Naive B cell (primary cell): Measurements from ENCODE around the gene CACNA1D. TPM values are rescaled to one million over a fixed set of nuclear protein-coding genes. Genes with fewer than 3 reads are reported as not detected.

ENCODE experiments used
- ATAC-seq, 2 donors: fragments of 150-1000 bp; cut with Tn5 transposase; 2 replicates each; pipeline ENCODE4 v1.10.0; 2021; ENCODE audit warnings: low read depth in 2 of 2, mild to moderate bottlenecking in 2 of 2, moderate library complexity in 2 of 2
- DNase-seq: peaks from one replicate; pipeline ENCODE4 v3.0.0; 2022
- H3K27ac Mint-ChIP-seq, 6 donors: one replicate each; pipeline ENCODE4 v1.8.0; 2020 to 2022; ENCODE audit warnings: mild to moderate bottlenecking in 6 of 6, mixed read lengths in 6 of 6, moderate library complexity in 5 of 6, inconsistent platforms in 2 of 6
- H3K27me3 Mint-ChIP-seq, 3 donors: one replicate each; pipeline ENCODE4 v1.8.0; 2021 to 2022; ENCODE audit warnings: mixed read lengths in 3 of 3, mild to moderate bottlenecking in 1 of 3
- H3K36me3 Mint-ChIP-seq, 2 donors: one replicate each; pipeline ENCODE4 v1.8.0; 2020 to 2022; ENCODE audit warnings: mixed read lengths in 2 of 2, inconsistent platforms in 1 of 2, mild to moderate bottlenecking in 1 of 2
- H3K4me1 Mint-ChIP-seq, 3 donors: one replicate each; pipeline ENCODE4 v1.8.0; 2020 to 2022; ENCODE audit warnings: mixed read lengths in 3 of 3, inconsistent platforms in 1 of 3, mild to moderate bottlenecking in 1 of 3, moderate library complexity in 1 of 3
- H3K4me3 Mint-ChIP-seq, 8 donors: one replicate each; pipeline ENCODE4 v1.8.0; 2020 to 2022; ENCODE audit warnings: mild to moderate bottlenecking in 8 of 8, mixed read lengths in 8 of 8, moderate library complexity in 8 of 8, inconsistent platforms in 2 of 8
- H3K9me3 Mint-ChIP-seq, 7 donors: one replicate each; pipeline ENCODE4 v1.8.0; 2020 to 2022; ENCODE audit warnings: mixed read lengths in 7 of 7, mild to moderate bottlenecking in 5 of 7, inconsistent platforms in 2 of 7, moderate library complexity in 1 of 7
- polyA plus RNA-seq, 6 donors: library from polyadenylated mRNA; unstranded; fragments of 300-500 nt; fragmentation: Illumina TruSeq; gene quantifications; one replicate each; pipeline ENCODE4 v1.2.3, GENCODE V29; 2021; ENCODE audit warnings: low read depth in 6 of 6

The CACNA1D gene
- polyA plus RNA-seq, 6 donors from 2014 or later, result not detected

DNA sequence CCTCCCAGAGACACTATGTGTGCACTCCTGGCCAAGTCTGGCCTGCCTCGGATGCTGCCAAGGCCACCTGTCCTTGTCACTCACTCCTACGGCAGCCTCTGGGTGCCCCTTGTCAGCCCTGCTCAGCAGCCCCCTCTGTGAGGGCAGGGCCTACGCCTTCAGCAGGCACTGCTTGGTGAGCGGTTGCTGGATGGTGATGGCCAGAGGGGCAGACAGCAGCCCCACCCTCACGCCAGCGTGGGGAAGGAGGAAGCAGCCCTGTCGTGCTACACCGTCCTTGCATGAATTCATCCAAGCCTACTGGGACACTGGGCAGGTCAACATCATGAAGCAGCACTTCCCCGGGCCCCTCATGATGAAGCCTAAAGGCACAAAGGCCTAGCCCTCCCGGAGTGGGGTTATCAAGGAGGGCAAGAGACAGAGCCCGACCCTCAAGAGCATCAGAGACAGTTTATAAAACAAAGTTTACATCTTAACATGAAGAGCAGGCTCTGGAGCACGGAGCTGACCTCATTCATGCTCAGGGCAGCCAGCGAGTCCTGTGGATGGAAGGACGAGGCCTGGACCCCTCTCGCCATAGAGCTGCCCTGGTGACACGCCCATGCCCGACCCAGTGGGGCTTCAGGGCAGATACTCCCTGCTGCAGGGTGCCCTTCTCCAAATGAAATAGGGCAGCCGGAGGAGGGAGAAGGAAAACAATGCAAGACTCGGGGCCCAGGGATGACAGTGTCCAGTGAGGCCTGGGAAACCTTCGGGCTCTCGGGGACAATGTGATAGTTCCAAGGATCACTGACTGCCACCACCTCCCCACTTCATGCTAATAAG lies 326.6 kb downstream of the CACNA1D start:
- H3K4me3 Mint-ChIP-seq, result peak overlapping the region in 1 of 8 donors; percentile 47
- ATAC-seq (no peak), DNase-seq (no peak)
- no peaks in the 10 kb centered on the region for H3K36me3 Mint-ChIP-seq
- peaks cover 0 to 2% (median 0%) of the 10 kb centered on the region in 7 donors for H3K9me3 Mint-ChIP-seq
- H3K27me3 Mint-ChIP-seq, result peaks cover 4 to 26% (median 6%) of the 10 kb centered on the region in 3 donors
- peaks cover 0 to 3% (median 0%) of the 10 kb centered on the region in 3 donors for H3K4me1 Mint-ChIP-seq
- no peak overlapping the region for H3K27ac Mint-ChIP-seq

DNA sequence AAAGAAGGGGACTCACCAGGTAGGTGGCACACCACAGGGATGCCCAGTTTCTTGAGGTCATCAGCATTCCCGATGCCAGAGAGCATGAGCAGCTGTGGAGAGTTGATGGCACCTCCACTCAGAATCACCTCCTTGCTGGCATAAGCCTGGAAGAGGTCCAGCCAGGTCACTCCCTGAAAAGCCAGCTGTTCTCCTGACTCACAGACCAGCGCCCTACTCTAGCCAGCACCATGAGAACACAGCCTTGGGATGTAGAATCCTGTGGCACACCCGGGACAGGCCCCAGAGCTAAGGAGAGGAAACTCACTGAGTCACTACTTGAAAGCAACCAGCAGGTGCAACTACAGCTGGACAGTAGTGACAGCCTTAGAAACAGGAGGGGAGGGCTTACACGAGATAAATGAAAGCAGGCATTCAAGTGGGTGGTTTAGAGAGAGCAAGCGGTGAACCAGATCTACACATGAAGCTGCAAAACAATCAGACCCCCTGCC lies 327.3 kb downstream of the CACNA1D start:
- H3K4me1 Mint-ChIP-seq, result peaks cover 0 to 3% (median 0%) of the 10 kb centered on the region in 3 donors
- H3K27ac Mint-ChIP-seq, result no peak overlapping the region
- no peak overlapping the region for H3K4me3 Mint-ChIP-seq

DNA sequence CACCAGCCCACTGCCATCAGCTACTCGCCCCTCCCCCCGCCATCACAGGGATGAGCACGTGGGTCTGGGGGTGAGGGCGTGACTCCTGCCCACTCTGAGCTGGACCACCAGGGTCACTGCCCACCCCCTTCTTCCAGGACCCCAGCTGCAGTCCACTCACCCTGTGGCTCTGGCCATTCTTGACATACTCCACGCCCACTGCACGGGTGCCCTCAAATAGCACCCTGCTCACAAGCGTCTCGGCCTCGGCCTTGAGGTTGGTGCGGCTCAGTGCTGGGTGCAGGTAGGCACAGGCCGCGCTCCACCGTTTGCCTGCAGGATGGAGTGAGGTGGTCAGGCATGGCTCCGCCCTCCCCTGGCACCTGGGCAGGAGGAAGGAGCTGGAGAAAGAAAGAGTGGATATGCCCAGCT lies 327.9 kb downstream of the CACNA1D start:
- H3K36me3 Mint-ChIP-seq, result no peaks in the 10 kb centered on the region
- no peak overlapping the region for H3K27ac Mint-ChIP-seq
- peaks cover 4 to 25% (median 6%) of the 10 kb centered on the region in 3 donors for H3K27me3 Mint-ChIP-seq
- DNase-seq (no peak), ATAC-seq (no peak)
- peaks cover 0 to 2% (median 0%) of the 10 kb centered on the region in 7 donors for H3K9me3 Mint-ChIP-seq
- H3K4me1 Mint-ChIP-seq, result peaks cover 0 to 3% (median 0%) of the 10 kb centered on the region in 3 donors
- no peak overlapping the region for H3K4me3 Mint-ChIP-seq

More for the DNA sequence above, 327.3 kb downstream of the CACNA1D start:
- no peak for ATAC-seq
- Mint-ChIP-seq H3K27me3 (peaks cover 4 to 26% (median 6%) of the 10 kb centered on the region in 3 donors), H3K9me3 (peaks cover 0 to 2% (median 0%) of the 10 kb centered on the region in 7 donors), H3K36me3 (no peaks in the 10 kb centered on the region)
- DNase-seq, result no peak

DNA sequence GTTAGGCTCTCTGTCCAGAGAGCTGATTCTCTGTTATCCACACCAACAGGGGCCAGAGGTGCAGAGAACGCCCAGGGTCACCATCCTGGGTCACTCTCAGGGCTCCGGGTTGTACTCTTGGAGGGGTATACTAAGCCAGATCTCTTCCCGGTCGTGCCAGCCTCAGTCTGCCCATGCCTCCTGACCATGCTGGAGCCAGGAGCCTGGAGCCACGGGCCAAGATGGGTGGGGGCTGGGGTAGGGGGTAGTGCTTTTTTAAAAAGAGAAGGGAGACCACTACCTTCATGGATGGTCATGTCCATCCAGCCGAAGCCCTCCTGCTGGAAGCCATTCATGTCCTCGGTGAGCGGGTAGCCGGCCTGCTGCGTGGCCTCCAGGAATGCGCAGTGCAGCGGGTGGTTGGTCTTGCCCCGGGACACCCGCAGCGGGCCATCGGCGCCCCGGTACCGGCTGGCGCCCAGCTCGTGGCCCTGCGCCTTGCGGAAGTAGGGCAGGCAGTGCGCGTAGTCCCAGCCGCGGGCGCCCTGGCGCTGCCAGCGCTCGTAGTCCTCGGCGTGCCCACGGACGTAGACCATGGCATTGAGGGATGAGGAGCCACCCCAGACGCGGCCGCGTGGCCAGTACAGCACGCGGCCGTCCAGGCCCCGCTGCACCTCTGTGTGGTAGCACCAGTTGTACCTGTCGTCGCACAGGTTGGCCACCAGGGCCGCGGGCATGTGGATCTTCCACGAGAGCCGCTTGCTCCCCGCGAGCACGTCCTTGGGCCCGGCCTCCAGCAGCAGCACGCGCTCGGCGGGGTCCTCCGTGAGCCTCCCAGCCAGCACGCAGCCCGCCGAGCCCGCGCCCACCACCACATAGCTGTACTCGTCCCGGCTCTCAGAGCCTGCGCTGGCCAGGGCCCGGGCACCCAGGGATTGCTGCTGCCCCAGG lies 328.9 kb downstream of the CACNA1D start:
- H3K9me3 Mint-ChIP-seq, result peaks cover 0 to 2% (median 0%) of the 10 kb centered on the region in 7 donors
- H3K4me3 Mint-ChIP-seq, result no peak overlapping the region
- no peaks in the 10 kb centered on the region for H3K36me3 Mint-ChIP-seq
- peaks cover 0 to 16% (median 3%) of the 10 kb centered on the region in 3 donors for H3K27me3 Mint-ChIP-seq
- ATAC-seq (no peak), DNase-seq (no peak)
- H3K4me1 Mint-ChIP-seq, result peaks cover 0 to 3% (median 0%) of the 10 kb centered on the region in 3 donors
- no peak overlapping the region for H3K27ac Mint-ChIP-seq

DNA sequence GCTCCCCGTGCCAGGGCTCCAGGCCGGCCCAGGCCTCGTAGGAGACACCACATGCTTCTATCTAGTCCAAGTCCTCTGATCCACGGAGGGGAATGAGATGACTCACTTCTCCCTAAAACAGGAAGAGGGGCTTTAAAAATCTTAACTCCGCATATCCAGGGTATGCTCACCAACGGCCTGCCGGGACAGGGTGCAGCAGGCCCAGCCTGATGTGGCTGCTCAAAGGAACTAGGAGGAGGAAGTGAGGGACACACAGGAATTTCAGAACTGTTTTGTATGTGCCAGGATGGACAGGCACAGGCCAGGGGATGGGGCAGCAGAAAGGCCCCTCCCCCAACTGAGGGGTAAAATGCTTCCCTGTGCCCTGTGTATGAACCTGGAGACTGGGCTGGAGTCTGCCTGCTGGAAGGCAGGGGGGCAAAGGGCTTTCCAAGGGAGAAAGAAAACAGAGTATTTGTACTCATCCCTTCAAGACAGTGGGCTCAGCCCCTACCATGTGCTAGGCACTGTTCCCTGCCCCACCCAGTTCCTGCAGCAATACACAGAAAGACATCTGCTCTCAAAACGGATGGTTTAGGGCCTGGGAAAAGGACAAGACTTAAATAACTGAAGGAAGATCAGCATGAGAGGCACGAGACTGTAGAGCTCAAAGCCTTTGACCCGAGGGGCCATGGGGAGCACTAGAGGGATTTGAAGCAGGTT lies 329.7 kb downstream of the CACNA1D start:
- Mint-ChIP-seq H3K27me3 (peaks cover 0 to 16% (median 0%) of the 10 kb centered on the region in 3 donors), H3K4me1 (peaks cover 0 to 3% (median 0%) of the 10 kb centered on the region in 3 donors), H3K36me3 (no peaks in the 10 kb centered on the region), H3K4me3 (no peak overlapping the region), H3K9me3 (peaks cover 0 to 2% (median 0%) of the 10 kb centered on the region in 7 donors), H3K27ac (no peak overlapping the region)
- ATAC-seq, result no peak
- no peak for DNase-seq

DNA sequence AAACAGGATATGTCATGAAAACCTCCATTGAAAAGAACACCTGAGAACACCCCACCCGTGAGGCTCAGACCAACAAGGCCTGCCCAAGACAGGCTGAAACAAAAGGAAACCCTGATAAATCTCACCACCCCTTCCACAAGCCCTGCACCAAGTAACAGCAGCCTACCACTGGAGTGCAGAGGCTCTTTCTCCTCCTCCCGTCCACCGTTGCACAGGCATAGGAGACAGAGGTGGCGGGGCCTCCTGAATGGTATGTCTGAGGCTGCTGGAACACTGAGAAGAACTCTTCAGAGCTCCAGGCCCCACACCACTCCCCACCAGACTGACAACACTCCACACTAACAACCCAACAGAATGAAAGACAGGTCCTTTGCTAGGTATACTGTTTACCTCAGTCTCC lies 330.4 kb downstream of the CACNA1D start:
- H3K27ac Mint-ChIP-seq, result no peak overlapping the region
- ATAC-seq (no peak), DNase-seq (no peak)
- H3K4me1 Mint-ChIP-seq, result peaks cover 0 to 3% (median 0%) of the 10 kb centered on the region in 3 donors
- peaks cover 0 to 2% (median 0%) of the 10 kb centered on the region in 7 donors for H3K9me3 Mint-ChIP-seq
- peaks cover 0 to 13% (median 0%) of the 10 kb centered on the region in 3 donors for H3K27me3 Mint-ChIP-seq
- no peaks in the 10 kb centered on the region for H3K36me3 Mint-ChIP-seq
- H3K4me3 Mint-ChIP-seq, result no peak overlapping the region

DNA sequence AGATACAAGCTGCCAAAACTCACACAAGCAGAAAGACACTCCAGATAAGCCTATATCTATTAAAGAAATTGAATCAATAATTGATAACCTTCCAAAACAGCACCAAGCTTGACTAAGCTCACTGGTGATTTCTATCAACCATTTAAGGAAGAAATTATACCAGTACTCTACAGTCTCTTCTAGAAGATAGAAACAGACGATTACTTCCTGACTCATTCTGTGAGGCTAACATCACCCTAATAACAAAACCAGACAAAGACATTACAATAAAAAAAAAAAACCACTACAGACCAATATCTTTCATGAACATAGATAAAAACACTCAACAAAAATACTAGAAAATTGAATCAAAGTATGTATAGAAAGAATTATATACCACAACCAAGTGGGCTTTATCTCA lies 331.6 kb downstream of the CACNA1D start:
- H3K36me3 Mint-ChIP-seq, result no peaks in the 10 kb centered on the region
- peaks cover 0 to 3% (median 0%) of the 10 kb centered on the region in 3 donors for H3K4me1 Mint-ChIP-seq
- H3K9me3 Mint-ChIP-seq, result peaks cover 0 to 2% (median 0%) of the 10 kb centered on the region in 7 donors
- H3K27me3 Mint-ChIP-seq, result peaks cover 0 to 10% (median 0%) of the 10 kb centered on the region in 3 donors
- ATAC-seq (no peak), DNase-seq (no peak)
- H3K4me3 Mint-ChIP-seq, result no peak overlapping the region
- H3K27ac Mint-ChIP-seq, result no peak overlapping the region

DNA sequence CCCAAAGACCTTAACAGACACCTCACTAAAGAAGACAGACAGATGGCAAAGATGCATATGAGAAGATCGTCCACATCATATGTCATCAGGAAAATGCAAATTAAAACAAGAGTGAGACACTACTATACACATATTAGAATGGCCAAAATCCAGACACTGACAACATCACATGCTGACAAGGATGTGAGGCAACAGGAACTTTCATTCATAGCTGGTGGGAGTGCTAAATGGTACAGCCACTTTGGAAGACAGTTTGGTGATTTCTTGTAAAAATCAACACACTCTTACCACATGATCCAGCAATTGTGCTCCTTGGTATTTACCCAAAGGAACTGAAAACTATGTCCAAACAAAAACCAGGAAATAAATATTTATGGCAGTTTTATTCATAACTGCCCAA lies 334.2 kb downstream of the CACNA1D start:
- Mint-ChIP-seq H3K4me1 (no peaks in the 10 kb centered on the region), H3K36me3 (no peaks in the 10 kb centered on the region), H3K4me3 (no peak overlapping the region), H3K27ac (no peak overlapping the region), H3K27me3 (peaks cover 0 to 10% (median 0%) of the 10 kb centered on the region in 3 donors), H3K9me3 (peaks cover 0 to 2% (median 0%) of the 10 kb centered on the region in 7 donors)
- DNase-seq (no peak), ATAC-seq (no peak)

DNA sequence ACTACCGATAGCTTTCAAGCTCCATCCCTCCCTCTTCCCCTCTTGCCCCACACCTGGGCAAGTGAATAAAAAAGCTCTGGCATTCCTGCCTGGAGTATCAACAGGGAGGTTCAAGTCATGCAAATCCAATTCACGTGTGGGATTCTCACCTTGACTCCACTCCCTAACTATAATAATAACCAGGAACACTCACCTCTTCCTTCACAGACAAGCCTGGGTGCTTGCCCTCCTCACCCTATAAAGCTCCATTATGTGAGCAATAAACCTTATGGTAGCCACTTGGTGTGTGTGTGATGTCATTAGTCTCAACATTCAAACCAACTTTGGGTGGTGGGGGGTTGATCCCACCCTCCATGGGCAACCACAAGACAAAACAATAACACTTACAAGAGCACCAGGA lies 335.2 kb downstream of the CACNA1D start:
- no peak overlapping the region for H3K4me3 Mint-ChIP-seq
- peaks cover 0 to 2% (median 0%) of the 10 kb centered on the region in 7 donors for H3K9me3 Mint-ChIP-seq
- DNase-seq (no peak), ATAC-seq (no peak)
- no peaks in the 10 kb centered on the region for H3K36me3 Mint-ChIP-seq
- H3K27me3 Mint-ChIP-seq, result peaks cover 0 to 10% (median 0%) of the 10 kb centered on the region in 3 donors
- H3K4me1 Mint-ChIP-seq, result no peaks in the 10 kb centered on the region
- H3K27ac Mint-ChIP-seq, result no peak overlapping the region

DNA sequence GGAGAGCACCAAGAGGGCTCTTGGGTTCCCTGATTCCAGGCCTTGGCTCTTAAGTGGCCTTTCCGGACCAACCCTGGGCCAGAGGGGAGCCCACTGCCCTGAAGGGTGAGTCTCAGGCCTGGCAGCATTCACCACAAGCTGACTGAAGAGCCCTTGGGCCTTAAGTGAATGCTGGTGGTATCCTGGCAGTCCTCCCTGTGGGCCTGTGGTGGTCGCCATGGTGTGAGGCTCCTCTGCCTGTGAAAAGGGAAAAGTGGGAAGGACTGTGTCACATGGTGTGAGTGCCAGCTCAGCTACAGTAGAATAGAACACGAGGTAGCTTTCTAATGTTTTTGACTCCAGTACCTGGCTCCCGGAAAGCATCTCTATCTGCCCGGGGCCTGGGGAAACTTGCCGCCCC lies 336.5 kb downstream of the CACNA1D start:
- Mint-ChIP-seq H3K9me3 (no peaks in the 10 kb centered on the region), H3K4me1 (no peaks in the 10 kb centered on the region), H3K27ac (no peak overlapping the region), H3K27me3 (peaks cover 0 to under 1% (median 0%) of the 10 kb centered on the region in 3 donors), H3K4me3 (no peak overlapping the region), H3K36me3 (no peaks in the 10 kb centered on the region)
- no peak for DNase-seq
- ATAC-seq, result no peak

DNA sequence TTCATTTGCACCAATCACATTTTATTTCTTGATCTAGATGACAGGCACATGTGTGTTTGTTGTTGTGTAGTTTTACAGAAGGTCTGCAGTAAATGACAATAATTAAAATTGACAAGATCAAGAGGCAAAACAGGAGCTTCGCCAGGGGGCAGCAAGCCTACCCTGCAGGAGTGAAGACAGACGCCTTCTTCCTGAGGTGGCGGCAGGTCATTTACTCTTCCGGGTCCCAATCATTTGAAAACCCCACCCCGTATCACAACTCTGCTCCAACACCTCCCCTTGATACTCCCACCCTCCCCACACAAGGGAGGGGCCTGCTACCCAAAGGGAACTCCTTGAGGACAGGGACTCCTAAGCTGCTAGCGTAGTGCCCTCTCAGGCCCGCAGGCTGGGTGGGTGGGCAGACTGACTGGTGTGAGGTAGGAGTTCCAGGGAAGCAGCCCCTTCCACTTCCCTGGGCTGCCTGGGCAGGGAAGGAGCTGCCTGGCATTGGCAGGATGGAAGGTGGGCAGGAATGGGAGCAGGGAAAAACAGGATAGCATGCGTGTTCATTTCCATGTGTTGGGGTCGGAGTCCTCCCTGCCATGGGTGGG lies 338.7 kb downstream of the CACNA1D start:
- Mint-ChIP-seq H3K27me3 (peaks cover 0 to 11% (median 7%) of the 10 kb centered on the region in 3 donors), H3K27ac (no peak overlapping the region), H3K9me3 (no peaks in the 10 kb centered on the region), H3K36me3 (no peaks in the 10 kb centered on the region), H3K4me1 (no peaks in the 10 kb centered on the region), H3K4me3 (no peak overlapping the region)
- DNase-seq, result no peak
- ATAC-seq, result no peak

DNA sequence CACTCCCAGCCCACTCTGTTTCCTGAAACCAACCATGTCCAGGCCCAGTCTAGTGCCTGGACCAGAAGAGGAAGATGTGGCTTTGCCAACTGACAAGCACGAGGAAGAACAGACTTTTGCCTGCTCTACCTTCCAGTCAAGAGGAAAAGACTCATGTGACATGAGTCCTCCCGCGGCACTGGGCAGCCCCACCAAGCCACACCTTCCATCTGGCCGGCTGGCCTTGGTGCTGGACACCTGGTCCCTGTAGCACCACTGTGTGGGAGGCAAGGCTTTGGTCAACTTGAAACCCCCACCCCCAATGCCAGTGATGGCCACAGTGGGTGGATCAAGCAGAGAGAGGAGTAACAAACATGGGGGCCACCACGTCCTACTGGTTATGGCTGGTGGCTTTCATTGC lies 339.3 kb downstream of the CACNA1D start:
- no peaks in the 10 kb centered on the region for H3K4me1 Mint-ChIP-seq
- H3K9me3 Mint-ChIP-seq, result no peaks in the 10 kb centered on the region
- no peaks in the 10 kb centered on the region for H3K36me3 Mint-ChIP-seq
- ATAC-seq, result no peak
- no peak for DNase-seq
- no peak overlapping the region for H3K4me3 Mint-ChIP-seq
- H3K27ac Mint-ChIP-seq, result no peak overlapping the region
- H3K27me3 Mint-ChIP-seq, result peaks cover under 1 to 14% (median 9%) of the 10 kb centered on the region in 3 donors
